Cardiac atrium fibroblast (primary cell): ENCODE data around the gene FRAS1. TPM values are rescaled to one million over a fixed set of nuclear protein-coding genes. Genes with fewer than 3 reads are reported as not detected.

Experiments used
- total RNA-seq: library from RNA; depleted of rRNA; stranded (reverse); fragments of >200 nt; gene quantifications from 2 replicates; pipeline ENCODE4 v1.2.3, GENCODE V29; 2015

FRAS1 gene, protein sequence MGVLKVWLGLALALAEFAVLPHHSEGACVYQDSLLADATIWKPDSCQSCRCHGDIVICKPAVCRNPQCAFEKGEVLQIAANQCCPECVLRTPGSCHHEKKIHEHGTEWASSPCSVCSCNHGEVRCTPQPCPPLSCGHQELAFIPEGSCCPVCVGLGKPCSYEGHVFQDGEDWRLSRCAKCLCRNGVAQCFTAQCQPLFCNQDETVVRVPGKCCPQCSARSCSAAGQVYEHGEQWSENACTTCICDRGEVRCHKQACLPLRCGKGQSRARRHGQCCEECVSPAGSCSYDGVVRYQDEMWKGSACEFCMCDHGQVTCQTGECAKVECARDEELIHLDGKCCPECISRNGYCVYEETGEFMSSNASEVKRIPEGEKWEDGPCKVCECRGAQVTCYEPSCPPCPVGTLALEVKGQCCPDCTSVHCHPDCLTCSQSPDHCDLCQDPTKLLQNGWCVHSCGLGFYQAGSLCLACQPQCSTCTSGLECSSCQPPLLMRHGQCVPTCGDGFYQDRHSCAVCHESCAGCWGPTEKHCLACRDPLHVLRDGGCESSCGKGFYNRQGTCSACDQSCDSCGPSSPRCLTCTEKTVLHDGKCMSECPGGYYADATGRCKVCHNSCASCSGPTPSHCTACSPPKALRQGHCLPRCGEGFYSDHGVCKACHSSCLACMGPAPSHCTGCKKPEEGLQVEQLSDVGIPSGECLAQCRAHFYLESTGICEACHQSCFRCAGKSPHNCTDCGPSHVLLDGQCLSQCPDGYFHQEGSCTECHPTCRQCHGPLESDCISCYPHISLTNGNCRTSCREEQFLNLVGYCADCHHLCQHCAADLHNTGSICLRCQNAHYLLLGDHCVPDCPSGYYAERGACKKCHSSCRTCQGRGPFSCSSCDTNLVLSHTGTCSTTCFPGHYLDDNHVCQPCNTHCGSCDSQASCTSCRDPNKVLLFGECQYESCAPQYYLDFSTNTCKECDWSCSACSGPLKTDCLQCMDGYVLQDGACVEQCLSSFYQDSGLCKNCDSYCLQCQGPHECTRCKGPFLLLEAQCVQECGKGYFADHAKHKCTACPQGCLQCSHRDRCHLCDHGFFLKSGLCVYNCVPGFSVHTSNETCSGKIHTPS (N-terminal part only)
- 8.5 and 10.0 TPM in 2 replicates for total RNA-seq

DNA sequence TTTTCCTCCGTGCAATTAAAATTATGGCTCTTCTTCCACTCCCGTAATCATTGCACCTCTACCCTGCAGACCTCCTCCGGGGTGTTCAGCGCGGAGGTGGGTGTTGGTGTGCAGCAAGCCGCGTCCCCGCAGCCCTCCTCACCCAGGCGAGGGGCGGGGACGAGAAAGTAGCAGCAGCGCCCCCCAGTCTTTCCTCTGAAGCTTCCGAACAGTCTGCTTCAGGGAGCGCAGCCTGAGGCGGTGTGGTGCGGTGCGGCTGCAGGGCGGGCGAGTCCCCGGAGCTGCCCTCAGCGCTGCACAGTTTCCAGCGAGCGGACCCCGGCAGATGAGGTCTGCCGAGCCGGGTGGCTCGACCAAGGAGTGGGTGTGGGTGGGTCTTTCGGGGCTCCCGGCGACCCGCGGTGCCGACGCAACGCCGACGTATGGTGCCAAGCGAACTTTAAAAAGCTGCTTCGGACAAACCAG, at the start of gene FRAS1:
FRAS1 (plus strand) TSS at position 189 of the 465 bp plus-strand sequence. CDS start 687 bp downstream, outside the sequence.

DNA sequence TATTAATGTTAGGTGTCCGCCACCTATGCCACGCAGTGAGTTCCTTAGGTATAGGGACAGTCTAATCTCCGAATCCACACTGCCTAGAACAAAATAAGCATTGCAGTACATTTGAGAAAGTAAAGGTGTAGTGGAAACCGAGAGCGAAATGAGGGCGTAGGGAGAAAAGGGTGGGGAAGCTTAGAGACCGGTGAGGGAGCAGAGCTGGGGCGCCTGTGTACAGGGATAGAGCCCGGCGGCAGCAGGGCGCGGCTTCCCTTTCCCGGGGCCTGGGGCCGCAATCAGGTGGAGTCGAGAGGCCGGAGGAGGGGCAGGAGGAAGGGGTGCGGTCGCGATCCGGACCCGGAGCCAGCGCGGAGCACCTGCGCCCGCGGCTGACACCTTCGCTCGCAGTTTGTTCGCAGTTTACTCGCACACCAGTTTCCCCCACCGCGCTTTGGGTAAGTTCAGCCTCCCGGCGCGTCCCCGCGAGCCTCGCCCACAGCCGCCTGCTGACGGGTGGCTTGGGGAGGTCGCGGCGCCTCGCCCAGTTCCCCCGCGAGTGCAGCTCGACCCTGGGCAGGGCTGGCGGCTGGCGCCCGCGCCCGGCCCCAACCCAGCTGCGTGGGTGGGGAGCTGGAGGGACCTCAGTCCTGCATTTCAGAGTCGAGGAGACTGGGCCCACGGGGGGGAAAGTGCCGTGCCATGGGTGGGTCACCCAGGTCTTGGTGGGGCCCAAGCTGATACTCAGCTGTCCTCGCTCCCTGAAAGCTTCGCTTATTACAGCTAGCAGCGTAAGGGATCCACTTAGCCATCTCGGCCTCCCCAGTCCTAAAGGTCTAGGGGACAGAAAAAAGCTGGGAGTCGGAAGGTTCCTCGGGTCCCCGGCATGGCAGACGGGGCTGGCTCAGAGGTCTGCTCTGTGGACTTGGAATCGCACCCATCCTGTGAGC, 494.6 kb downstream of the FRAS1 start, which contains the start of gene ANXA3:
ANXA3 (plus strand) TSS at position 351 of the 932 bp plus-strand sequence. CDS start 2,704 bp downstream, outside the sequence.

Other genes with a start within 250 kb of the FRAS1 start
- gene CNOT6L, start 238.0 kb upstream of the FRAS1 start, total RNA-seq, result 8.3 and 11.7 TPM in 2 replicates
- 20.4 and 22.0 TPM in 2 replicates for gene MRPL1, start 194.5 kb upstream of the FRAS1 start, total RNA-seq